Neural crest cell (in vitro differentiated cells): ENCODE results near the gene TMEM59L. TPM values are rescaled to one million over a fixed set of nuclear protein-coding genes. Genes with fewer than 3 reads are reported as not detected.

Source experiments
- DNase-seq: peaks from one replicate; pipeline ENCODE4 v3.0.0; 2021; ENCODE audit warnings: low read depth, mixed read lengths, low spot score
- H3K27ac Mint-ChIP-seq: one replicate; pipeline ENCODE4 v1.8.0; 2021; ENCODE audit warnings: mild to moderate bottlenecking, mixed read lengths; ENCODE audit not compliant: unreplicated experiment
- H3K27me3 Mint-ChIP-seq: 2 replicates; pipeline ENCODE4 v1.8.0; 2021; ENCODE audit warnings: low read depth, mild to moderate bottlenecking, mixed read lengths
- H3K36me3 Mint-ChIP-seq: 2 replicates; pipeline ENCODE4 v1.8.0; 2021; ENCODE audit warnings: low read depth, mild to moderate bottlenecking, mixed read lengths
- H3K4me1 Mint-ChIP-seq: 2 replicates; pipeline ENCODE4 v1.8.0; 2021; ENCODE audit warnings: mixed read lengths
- H3K4me3 Mint-ChIP-seq: one replicate; pipeline ENCODE4 v1.8.0; 2021; ENCODE audit warnings: mild to moderate bottlenecking, mixed read lengths
- H3K9me3 Mint-ChIP-seq: 2 replicates; pipeline ENCODE4 v1.8.0; 2021; ENCODE audit warnings: mixed read lengths
- total RNA-seq: library from RNA; stranded (reverse); gene quantifications from 2 replicates; pipeline ENCODE4 v1.2.1, GENCODE V29; 2021
- TF ChIP-seq, protein P1 (sequence below): fragments of 200-600 bp; sonication (generic); conservative IDR thresholded peaks from 2 replicates; pipeline ENCODE4 v1.5.0; 2021; ENCODE audit warnings: antibody characterized with exemption, mild to moderate bottlenecking

The TMEM59L gene
- total RNA-seq, 1 donor from 2014 or later = 6.4 TPM

DNA sequence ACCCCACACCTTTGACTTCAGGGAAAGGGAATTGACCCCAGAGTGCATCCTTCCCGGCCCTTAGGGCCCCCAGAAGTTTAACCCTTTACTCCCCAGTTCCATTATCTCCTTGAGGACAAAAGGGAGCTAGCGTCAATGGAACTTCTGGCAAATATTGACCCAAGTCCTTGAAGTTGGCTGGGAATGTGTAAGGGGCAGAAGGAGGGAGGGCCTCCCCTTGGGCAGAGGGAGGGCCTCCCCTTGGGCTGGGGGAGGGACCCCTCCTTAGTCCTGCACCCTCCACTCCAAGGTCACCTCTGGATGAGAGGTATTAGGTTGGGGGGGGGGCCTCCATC lies 3.0 kb upstream of the TMEM59L start:
- Mint-ChIP-seq H3K27ac (no peak overlapping the region), H3K9me3 (no peaks in the 10 kb centered on the region), H3K36me3 (no peaks in the 10 kb centered on the region), H3K4me1 (peaks cover 27% of the 10 kb centered on the region), H3K4me3 (peak overlapping the region; percentile 27), H3K27me3 (peaks cover 83% of the 10 kb centered on the region)
- TF ChIP-seq, protein P1, sequence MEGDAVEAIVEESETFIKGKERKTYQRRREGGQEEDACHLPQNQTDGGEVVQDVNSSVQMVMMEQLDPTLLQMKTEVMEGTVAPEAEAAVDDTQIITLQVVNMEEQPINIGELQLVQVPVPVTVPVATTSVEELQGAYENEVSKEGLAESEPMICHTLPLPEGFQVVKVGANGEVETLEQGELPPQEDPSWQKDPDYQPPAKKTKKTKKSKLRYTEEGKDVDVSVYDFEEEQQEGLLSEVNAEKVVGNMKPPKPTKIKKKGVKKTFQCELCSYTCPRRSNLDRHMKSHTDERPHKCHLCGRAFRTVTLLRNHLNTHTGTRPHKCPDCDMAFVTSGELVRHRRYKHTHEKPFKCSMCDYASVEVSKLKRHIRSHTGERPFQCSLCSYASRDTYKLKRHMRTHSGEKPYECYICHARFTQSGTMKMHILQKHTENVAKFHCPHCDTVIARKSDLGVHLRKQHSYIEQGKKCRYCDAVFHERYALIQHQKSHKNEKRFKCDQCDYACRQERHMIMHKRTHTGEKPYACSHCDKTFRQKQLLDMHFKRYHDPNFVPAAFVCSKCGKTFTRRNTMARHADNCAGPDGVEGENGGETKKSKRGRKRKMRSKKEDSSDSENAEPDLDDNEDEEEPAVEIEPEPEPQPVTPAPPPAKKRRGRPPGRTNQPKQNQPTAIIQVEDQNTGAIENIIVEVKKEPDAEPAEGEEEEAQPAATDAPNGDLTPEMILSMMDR = no peak
- DNase-seq = no peak

DNA sequence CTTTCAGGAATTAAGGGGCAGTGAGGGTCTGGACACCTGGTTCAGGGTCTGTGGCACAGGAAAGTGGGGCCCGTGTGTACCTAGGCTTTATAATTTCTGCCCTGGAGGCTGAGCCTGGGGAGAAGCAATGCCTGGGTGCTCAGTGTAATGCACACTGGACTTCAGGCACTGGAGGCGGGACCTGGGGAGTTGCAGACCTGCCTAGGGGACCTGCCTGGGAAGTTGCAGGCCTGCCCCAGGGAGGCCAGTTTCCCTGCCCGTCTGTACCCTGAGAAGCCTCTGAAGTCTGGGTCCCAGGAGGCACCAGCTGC lies 2.5 kb upstream of the TMEM59L start:
- no peak overlapping the region for H3K4me3 Mint-ChIP-seq
- H3K27me3 Mint-ChIP-seq = peaks cover 83% of the 10 kb centered on the region
- TF ChIP-seq, protein P1 = no peak
- DNase-seq = no peak
- H3K9me3 Mint-ChIP-seq = no peaks in the 10 kb centered on the region
- H3K36me3 Mint-ChIP-seq = no peaks in the 10 kb centered on the region
- peaks cover 27% of the 10 kb centered on the region for H3K4me1 Mint-ChIP-seq
- H3K27ac Mint-ChIP-seq = no peak overlapping the region

DNA sequence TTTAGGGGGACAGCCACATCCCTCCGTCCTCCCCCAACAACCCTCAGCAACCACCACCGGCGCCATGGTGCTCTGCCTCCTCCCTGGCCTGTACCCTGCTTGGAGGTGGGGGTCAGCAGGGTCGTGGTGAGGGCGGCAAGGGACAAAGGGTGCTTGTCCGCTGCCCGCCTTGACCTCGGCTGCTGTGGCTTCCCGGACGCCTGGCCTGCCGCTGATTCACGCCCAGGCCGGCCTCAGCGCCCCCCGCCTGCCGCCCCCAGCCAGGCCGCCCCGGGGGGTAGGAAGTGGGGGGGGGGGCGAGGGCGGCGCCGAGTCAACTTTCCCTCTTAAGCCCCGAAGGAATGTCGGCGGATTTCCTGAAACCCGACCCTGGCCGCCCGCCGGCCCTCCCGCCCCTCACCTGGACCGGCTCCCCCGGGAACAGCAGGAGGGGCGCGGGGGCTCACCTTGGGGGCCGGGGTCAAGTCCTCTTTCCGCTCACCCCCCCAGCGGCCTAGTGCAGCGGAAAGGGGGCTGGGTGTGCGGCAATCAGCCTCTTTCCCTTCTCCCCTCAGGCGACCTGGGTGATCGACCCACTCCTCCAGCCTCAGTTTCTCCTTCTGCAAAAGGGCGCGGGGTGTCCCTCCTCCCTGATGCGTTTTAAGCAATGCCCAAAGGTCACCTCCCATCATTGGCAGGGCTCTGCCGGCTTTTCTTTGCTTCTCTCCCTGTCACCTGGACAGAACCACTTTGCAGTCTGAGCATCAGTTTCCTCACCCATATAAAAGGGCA lies 1.9 kb upstream of the TMEM59L start:
- Mint-ChIP-seq H3K36me3 (no peaks in the 10 kb centered on the region), H3K4me1 (peaks cover 23% of the 10 kb centered on the region), H3K9me3 (no peaks in the 10 kb centered on the region), H3K27me3 (peaks cover 83% of the 10 kb centered on the region), H3K27ac (no peak overlapping the region), H3K4me3 (peak overlapping the region; percentile 72)
- TF ChIP-seq, protein P1 = no peak
- no peak for DNase-seq

DNA sequence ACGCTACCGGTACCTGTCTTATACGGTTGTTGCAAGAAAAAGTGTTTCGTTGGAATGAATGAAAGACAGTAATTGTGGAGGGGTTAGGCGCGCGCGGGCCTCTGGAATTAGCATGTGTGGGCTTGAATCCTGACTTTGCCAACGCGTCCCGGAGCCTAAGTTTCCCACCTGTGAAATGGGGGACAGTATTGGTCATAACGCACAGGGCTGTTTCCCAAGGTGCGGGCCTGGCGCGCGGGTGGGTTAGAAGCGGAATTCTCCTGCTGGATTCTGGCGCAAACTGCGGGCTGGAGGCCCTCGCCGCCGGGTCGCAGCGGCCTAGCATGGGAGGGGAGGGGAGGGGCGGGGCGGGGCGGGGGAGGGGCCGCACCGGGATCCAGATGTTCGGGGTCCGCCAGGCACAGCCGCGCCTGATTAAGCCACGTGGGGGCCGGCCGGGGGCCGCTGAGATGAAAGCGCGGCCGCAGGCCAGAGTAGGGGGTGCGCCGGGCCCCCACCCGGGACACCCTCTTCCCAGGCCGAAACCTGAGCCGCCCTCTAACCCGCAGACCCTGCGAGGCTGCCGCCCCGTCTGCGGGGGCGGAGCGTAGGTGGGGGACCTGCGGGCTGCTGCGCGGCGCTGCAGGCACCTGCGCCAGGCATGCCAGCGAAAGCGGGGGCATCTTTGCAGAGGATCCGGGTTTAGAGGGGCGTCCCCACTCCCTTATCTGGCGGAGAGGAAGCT lies 1.2 kb upstream of the TMEM59L start:
- Mint-ChIP-seq H3K9me3 (no peaks in the 10 kb centered on the region), H3K27me3 (peaks cover 88% of the 10 kb centered on the region), H3K36me3 (no peaks in the 10 kb centered on the region), H3K4me1 (peaks cover 23% of the 10 kb centered on the region), H3K27ac (no peak overlapping the region), H3K4me3 (peak overlapping the region; percentile 72)
- DNase-seq = no peak
- TF ChIP-seq, protein P1 = no peak

DNA sequence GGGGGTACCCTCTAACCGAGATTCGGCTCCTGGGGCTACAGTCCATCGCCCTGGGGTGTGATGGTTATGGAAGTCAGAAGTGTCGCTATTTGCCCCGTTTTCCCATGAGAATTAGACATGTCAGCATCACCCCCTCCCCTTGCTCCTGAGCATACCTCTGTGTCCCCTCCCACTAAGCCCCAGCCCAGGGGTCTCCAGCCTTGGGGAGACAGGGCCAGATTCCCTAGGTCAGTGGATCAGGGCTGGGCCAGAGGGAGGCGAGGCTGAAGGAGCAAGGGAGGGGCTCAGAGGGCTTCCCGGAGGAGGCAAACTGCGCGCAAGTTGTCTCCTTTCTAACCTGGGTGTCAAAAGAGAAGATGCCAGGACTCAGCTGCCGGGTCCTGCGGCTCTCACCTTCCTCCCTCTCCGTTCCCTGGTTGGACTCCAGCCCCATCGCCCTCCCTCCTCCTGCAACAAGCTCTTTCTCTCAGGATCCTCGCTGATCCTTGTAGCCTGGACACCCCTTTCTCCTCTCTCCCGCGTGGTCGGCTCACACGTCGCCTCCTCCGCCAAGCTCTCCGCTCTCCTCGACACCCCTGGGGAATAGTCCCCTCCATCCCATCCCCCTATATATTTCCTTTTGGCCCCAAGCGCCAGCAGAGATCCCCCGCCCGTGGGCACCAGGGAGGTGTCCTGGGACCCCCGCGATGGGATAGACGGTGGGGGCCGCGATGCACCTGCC lies 459 bp upstream of the TMEM59L start:
- peaks cover 23% of the 10 kb centered on the region for H3K4me1 Mint-ChIP-seq
- peaks cover 84% of the 10 kb centered on the region for H3K27me3 Mint-ChIP-seq
- no peak for DNase-seq
- peak overlapping the region; percentile 85 for H3K4me3 Mint-ChIP-seq
- no peaks in the 10 kb centered on the region for H3K9me3 Mint-ChIP-seq
- H3K27ac Mint-ChIP-seq = no peak overlapping the region
- TF ChIP-seq, protein P1 = no peak
- H3K36me3 Mint-ChIP-seq = no peaks in the 10 kb centered on the region
